Measurements from ENCODE around the gene SLC17A5. TPM values are rescaled to one million over a fixed set of nuclear protein-coding genes. Genes with fewer than 3 reads are reported as not detected.
"Not testable (repeated sequence)": the region's sequence is repeated elsewhere in the genome, so short reads cannot be mapped to it uniquely, and the experiment has no call there.

The SLC17A5 gene
- polyA plus RNA-seq, 1 donor, result 72.9 TPM

GRCh38 chr6:73623480-73623879 is 30.3 kb downstream of the SLC17A5 start:
- 100% methylated on average over 1 of the region's 8 CpGs for WGBS (ENCODE audit: insufficient coverage, low lambda C conversion rate)
- not testable (repeated sequence) for H3K4me3 ChIP-seq (ENCODE audit: low read length); DNase-seq; H3K9me3 ChIP-seq (ENCODE audit: control insufficient read depth, low read depth, low read length); H3K27me3 ChIP-seq (ENCODE audit: control insufficient read depth, insufficient read depth, low read length); H3K27ac ChIP-seq (ENCODE audit: low read length); H3K4me1 ChIP-seq (ENCODE audit: control insufficient read depth, insufficient read depth, low read length)
- peaks cover 31% of the 10 kb centered on the region for H3K36me3 ChIP-seq (ENCODE audit: control insufficient read depth, insufficient read depth, low read length)

- peaks cover 41% of the 10 kb centered on the region for H3K36me3 ChIP-seq (ENCODE audit: control insufficient read depth, insufficient read depth, low read length)
- H3K4me3 ChIP-seq (ENCODE audit: low read length); H3K27me3 ChIP-seq (ENCODE audit: control insufficient read depth, insufficient read depth, low read length); DNase-seq; H3K27ac ChIP-seq (ENCODE audit: low read length); H3K4me1 ChIP-seq (ENCODE audit: control insufficient read depth, insufficient read depth, low read length); H3K9me3 ChIP-seq (ENCODE audit: control insufficient read depth, low read depth, low read length): not testable (repeated sequence)
- WGBS (ENCODE audit: insufficient coverage, low lambda C conversion rate), result 100% methylated on average over 1 of the region's 8 CpGs
These were observed 35.7 kb downstream of the SLC17A5 start for GRCh38 chr6:73618082-73618481.

- Histone ChIP-seq H3K4me1 (ENCODE audit: control insufficient read depth, insufficient read depth, low read length) (no peaks in the 10 kb centered on the region), H3K4me3 (ENCODE audit: low read length) (no peak overlapping the region), H3K27ac (ENCODE audit: low read length) (no peak overlapping the region), H3K36me3 (ENCODE audit: control insufficient read depth, insufficient read depth, low read length) (peaks cover 50% of the 10 kb centered on the region), H3K9me3 (ENCODE audit: control insufficient read depth, low read depth, low read length) (no peaks in the 10 kb centered on the region), H3K27me3 (ENCODE audit: control insufficient read depth, insufficient read depth, low read length) (no peaks in the 10 kb centered on the region)
- no peak for DNase-seq
- no CpG with 5 or more reads among the region's 6 CpGs for whole genome bisulfite sequencing (ENCODE audit: insufficient coverage, low lambda C conversion rate)
These were observed 39.0 kb downstream of the SLC17A5 start for GRCh38 chr6:73614802-73615201.

- no peaks in the 10 kb centered on the region for H3K27me3 ChIP-seq (ENCODE audit: control insufficient read depth, insufficient read depth, low read length)
- DNase-seq, result no peak
- no peak overlapping the region for H3K4me3 ChIP-seq (ENCODE audit: low read length)
- 80% methylated on average over 1 of the region's 6 CpGs for WGBS (ENCODE audit: insufficient coverage, low lambda C conversion rate)
- H3K36me3 ChIP-seq (ENCODE audit: control insufficient read depth, insufficient read depth, low read length), result peaks cover 49% of the 10 kb centered on the region
- H3K4me1 ChIP-seq (ENCODE audit: control insufficient read depth, insufficient read depth, low read length), result no peaks in the 10 kb centered on the region
- H3K9me3 ChIP-seq (ENCODE audit: control insufficient read depth, low read depth, low read length), result no peaks in the 10 kb centered on the region
- H3K27ac ChIP-seq (ENCODE audit: low read length), result no peak overlapping the region
These were observed 39.8 kb downstream of the SLC17A5 start for GRCh38 chr6:73613806-73614536.

- WGBS (ENCODE audit: insufficient coverage, low lambda C conversion rate), result 100% methylated on average over 1 of the region's 3 CpGs
- no peak overlapping the region for H3K27ac ChIP-seq (ENCODE audit: low read length)
- H3K36me3 ChIP-seq (ENCODE audit: control insufficient read depth, insufficient read depth, low read length), result peaks cover 49% of the 10 kb centered on the region
- no peak overlapping the region for H3K4me3 ChIP-seq (ENCODE audit: low read length)
- H3K27me3 ChIP-seq (ENCODE audit: control insufficient read depth, insufficient read depth, low read length), result no peaks in the 10 kb centered on the region
- H3K4me1 ChIP-seq (ENCODE audit: control insufficient read depth, insufficient read depth, low read length), result no peaks in the 10 kb centered on the region
- no peak for DNase-seq
- H3K9me3 ChIP-seq (ENCODE audit: control insufficient read depth, low read depth, low read length), result no peaks in the 10 kb centered on the region
These were observed 41.2 kb downstream of the SLC17A5 start for GRCh38 chr6:73612611-73613010.

GRCh38 chr6:73610444-73611275 is 43.1 kb downstream of the SLC17A5 start:
- no peak overlapping the region for H3K4me3 ChIP-seq (ENCODE audit: low read length)
- no peaks in the 10 kb centered on the region for H3K27me3 ChIP-seq (ENCODE audit: control insufficient read depth, insufficient read depth, low read length)
- H3K36me3 ChIP-seq (ENCODE audit: control insufficient read depth, insufficient read depth, low read length), result peaks cover 49% of the 10 kb centered on the region
- no peaks in the 10 kb centered on the region for H3K4me1 ChIP-seq (ENCODE audit: control insufficient read depth, insufficient read depth, low read length)
- no peak overlapping the region for H3K27ac ChIP-seq (ENCODE audit: low read length)
- DNase-seq, result peak in 1 of 2 donors; percentile 42
- H3K9me3 ChIP-seq (ENCODE audit: control insufficient read depth, low read depth, low read length), result no peaks in the 10 kb centered on the region
- 40% methylated on average over 1 of the region's 6 CpGs for WGBS (ENCODE audit: insufficient coverage, low lambda C conversion rate)

GRCh38 chr6:73608761-73609160 is 45.0 kb downstream of the SLC17A5 start:
- Histone ChIP-seq H3K4me1 (ENCODE audit: control insufficient read depth, insufficient read depth, low read length) (no peaks in the 10 kb centered on the region), H3K27ac (ENCODE audit: low read length) (no peak overlapping the region), H3K27me3 (ENCODE audit: control insufficient read depth, insufficient read depth, low read length) (no peaks in the 10 kb centered on the region), H3K36me3 (ENCODE audit: control insufficient read depth, insufficient read depth, low read length) (peaks cover 42% of the 10 kb centered on the region), H3K4me3 (ENCODE audit: low read length) (no peak overlapping the region), H3K9me3 (ENCODE audit: control insufficient read depth, low read depth, low read length) (no peaks in the 10 kb centered on the region)
- DNase-seq, result no peak
- WGBS (ENCODE audit: insufficient coverage, low lambda C conversion rate), result no CpG with 5 or more reads among the region's 4 CpGs

- H3K27me3 ChIP-seq (ENCODE audit: control insufficient read depth, insufficient read depth, low read length), result no peaks in the 10 kb centered on the region
- whole genome bisulfite sequencing (ENCODE audit: insufficient coverage, low lambda C conversion rate), result 100% methylated on average over 1 of the region's 2 CpGs
- no peak overlapping the region for H3K27ac ChIP-seq (ENCODE audit: low read length)
- no peaks in the 10 kb centered on the region for H3K9me3 ChIP-seq (ENCODE audit: control insufficient read depth, low read depth, low read length)
- H3K4me3 ChIP-seq (ENCODE audit: low read length), result no peak overlapping the region
- peaks cover 30% of the 10 kb centered on the region for H3K36me3 ChIP-seq (ENCODE audit: control insufficient read depth, insufficient read depth, low read length)
- DNase-seq, result no peak
- H3K4me1 ChIP-seq (ENCODE audit: control insufficient read depth, insufficient read depth, low read length), result no peaks in the 10 kb centered on the region
These were observed 47.4 kb downstream of the SLC17A5 start for GRCh38 chr6:73606428-73606827.

- H3K9me3 ChIP-seq (ENCODE audit: control insufficient read depth, low read depth, low read length), result no peaks in the 10 kb centered on the region
- H3K4me3 ChIP-seq (ENCODE audit: low read length), result no peak overlapping the region
- no CpG with 5 or more reads among the region's 5 CpGs for WGBS (ENCODE audit: insufficient coverage, low lambda C conversion rate)
- no peaks in the 10 kb centered on the region for H3K4me1 ChIP-seq (ENCODE audit: control insufficient read depth, insufficient read depth, low read length)
- H3K27ac ChIP-seq (ENCODE audit: low read length), result no peak overlapping the region
- H3K27me3 ChIP-seq (ENCODE audit: control insufficient read depth, insufficient read depth, low read length), result no peaks in the 10 kb centered on the region
- no peak for DNase-seq
- peaks cover 28% of the 10 kb centered on the region for H3K36me3 ChIP-seq (ENCODE audit: control insufficient read depth, insufficient read depth, low read length)
These were observed 49.3 kb downstream of the SLC17A5 start for GRCh38 chr6:73604461-73604860.

- WGBS (ENCODE audit: insufficient coverage, low lambda C conversion rate), result no CpG with 5 or more reads among the region's 1 CpG
- DNase-seq, result no peak
- Histone ChIP-seq H3K4me1 (ENCODE audit: control insufficient read depth, insufficient read depth, low read length) (no peaks in the 10 kb centered on the region), H3K4me3 (ENCODE audit: low read length) (no peak overlapping the region), H3K9me3 (ENCODE audit: control insufficient read depth, low read depth, low read length) (no peaks in the 10 kb centered on the region), H3K27me3 (ENCODE audit: control insufficient read depth, insufficient read depth, low read length) (no peaks in the 10 kb centered on the region), H3K36me3 (ENCODE audit: control insufficient read depth, insufficient read depth, low read length) (peaks cover 27% of the 10 kb centered on the region), H3K27ac (ENCODE audit: low read length) (no peak overlapping the region)
These were observed 49.8 kb downstream of the SLC17A5 start for GRCh38 chr6:73604020-73604419.
